Activated CD4-positive, alpha-beta T cell treated with anti-CD3 and anti-CD28 coated beads for 36 hours (primary cell): ENCODE data around the gene CFAP69. TPM values are rescaled to one million over a fixed set of nuclear protein-coding genes. Genes with fewer than 3 reads are reported as not detected.
"Not testable (repeated sequence)": the region's sequence is repeated elsewhere in the genome, so short reads cannot be mapped to it uniquely, and the experiment has no call there.

Experiments used
- ATAC-seq: fragments of 200-7000 bp; cut with Tn5 transposase; one replicate; pipeline ENCODE4 v1.10.0; 2021; ENCODE audit warnings: mild to moderate bottlenecking, moderate library complexity
- CTCF ChIA-PET: fragments of 350-600 bp; sonication (Branson Sonifier 250); formaldehyde crosslinking; loops from one replicate; lab custom pipeline; 2021; ENCODE audit warnings: antibody characterized with exemption; lab: Charles Lee
- POLR2A ChIA-PET: fragments of 350-600 bp; sonication (Branson Sonifier 250); formaldehyde crosslinking; loops from one replicate; lab custom pipeline; 2021; ENCODE audit warnings: antibody characterized with exemption, inconsistent platforms; lab: Charles Lee
- DNase-seq: peaks from one replicate; pipeline ENCODE4 v3.0.0-alpha.2; 2020
- H3K27ac Mint-ChIP-seq: one replicate; pipeline ENCODE4 v1.8.0; 2021; ENCODE audit warnings: mixed read lengths
- H3K27me3 Mint-ChIP-seq: one replicate; pipeline ENCODE4 v1.8.0; 2021; ENCODE audit warnings: mixed read lengths
- H3K36me3 Mint-ChIP-seq: one replicate; pipeline ENCODE4 v1.8.0; 2021; ENCODE audit warnings: low read depth, mixed read lengths
- H3K4me1 Mint-ChIP-seq: one replicate; pipeline ENCODE4 v1.8.0; 2021; ENCODE audit warnings: mixed read lengths
- H3K4me3 Mint-ChIP-seq: one replicate; pipeline ENCODE4 v1.8.0; 2021; ENCODE audit warnings: mild to moderate bottlenecking, moderate library complexity, mixed read lengths
- H3K9me3 Mint-ChIP-seq: one replicate; pipeline ENCODE4 v1.8.0; 2021; ENCODE audit warnings: low read depth, mixed read lengths
- intact Hi-C, 2 experiments: fragments of 100-400 bp; cut with DNase I in 1 of 2; cut with micrococcal nuclease in 1 of 2; formaldehyde crosslinking; loops; one replicate each; pipeline versions ENCODE4 v1.14.2 to v1.15.1; 2022 to 2024; cut with DNase I, micrococcal nuclease
- total RNA-seq, 2 experiments: library from RNA; stranded (reverse); gene quantifications; one replicate each; pipeline ENCODE4 v1.2.3, GENCODE V29; 2021

CFAP69 gene
- total RNA-seq, 2 experiments from 2014 or later: 0.25 to 0.70 TPM

DNA sequence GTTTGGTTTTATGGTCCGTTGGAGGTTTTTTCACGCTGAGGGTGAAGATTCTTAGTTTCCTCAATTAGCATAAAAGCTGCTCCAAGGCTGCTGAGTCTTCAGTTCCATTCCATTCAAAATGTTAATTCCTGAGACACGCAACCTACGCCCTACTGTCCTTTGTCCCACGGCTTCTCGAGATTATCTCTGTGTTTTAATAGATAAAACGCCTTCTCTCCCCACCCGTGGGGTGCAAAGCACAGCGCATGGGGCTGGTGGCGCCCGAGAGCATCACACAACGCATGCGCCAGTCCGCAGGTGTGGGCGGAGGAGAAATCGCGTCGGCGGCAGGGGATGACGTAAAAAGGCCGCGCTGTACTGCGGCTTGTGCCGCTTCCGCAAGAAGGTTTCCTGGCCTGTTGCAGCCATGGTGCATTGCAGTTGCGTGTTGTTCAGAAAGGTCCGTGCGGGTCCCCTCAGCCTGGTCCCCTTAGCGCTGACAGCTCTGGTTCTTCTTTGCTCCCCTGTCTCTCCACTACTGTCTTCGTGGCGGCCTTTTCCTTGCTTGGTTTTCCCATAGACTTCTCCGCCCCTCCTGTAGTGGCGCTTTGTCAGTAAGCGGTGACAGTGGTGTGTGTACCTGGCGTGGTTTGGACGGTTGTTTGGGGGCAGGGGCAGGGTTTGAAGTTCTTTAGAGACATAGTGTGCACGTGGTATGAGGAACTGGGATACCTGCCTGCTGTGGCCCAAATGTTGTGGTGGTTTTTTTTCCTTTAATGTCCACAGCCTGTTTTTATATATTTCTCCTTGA lies 101.6 kb downstream of the CFAP69 start, which contains the start of gene GTPBP10:
GTPBP10 (plus strand) TSS at position 381 of the 790 bp plus-strand sequence; CDS start at position 407, 26 bp downstream.
- Mint-ChIP-seq H3K4me1 (peaks cover 36% of the 10 kb centered on the region), H3K27me3 (no peaks in the 10 kb centered on the region), H3K4me3 (peak within 1 kb of the TSS; percentile 92), H3K27ac (peak within 1 kb of the TSS; percentile 94), H3K9me3 (peaks cover 2% of the 10 kb centered on the region), H3K36me3 (peaks cover 25% of the 10 kb centered on the region)
- CTCF ChIA-PET: interaction anchor here (0.6 to 2.2 kb wide), 8 partner anchors 10 to 1480 kb away, joined by 3 to 6 read pairs (median 4); no protein-coding TSS in a partner anchor
- POLR2A ChIA-PET: no interaction called here
- ATAC-seq (peak; percentile 96), DNase-seq (peak; percentile 97)
- intact Hi-C loops: loop anchor here (1.0 to 10.0 kb wide), 10 partner anchors 57 to 1788 kb away; partner anchors contain the start of genes CFAP69 (in 2 of the 2), CLDN12 (in 2 of the 2), AKAP9 (in 1 of the 2) and CDK14 (in 1 of the 2)

DNA sequence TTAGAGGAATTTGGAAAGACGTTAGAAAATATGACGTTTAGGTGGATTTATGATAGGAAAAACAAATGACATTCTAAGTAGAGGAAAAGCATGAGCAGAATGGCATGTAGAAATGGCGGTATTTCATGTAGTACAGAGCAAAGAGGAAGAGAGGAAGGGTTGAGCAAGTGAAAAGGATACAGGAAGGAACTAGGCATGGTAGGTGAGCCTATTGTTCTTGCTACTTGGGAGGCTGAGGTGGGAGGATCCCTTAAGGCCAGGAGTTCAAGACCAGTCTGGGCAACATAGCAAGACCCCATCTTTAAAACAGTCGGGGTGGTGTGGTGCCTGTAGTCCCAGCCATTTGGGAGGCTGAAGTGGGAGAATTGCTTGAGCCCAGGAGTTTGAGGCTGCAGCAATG lies 102.8 kb downstream of the CFAP69 start:
- peak overlapping the region; percentile 94 for H3K27ac Mint-ChIP-seq
- peak overlapping the region; percentile 92 for H3K4me3 Mint-ChIP-seq
- peaks cover 32% of the 10 kb centered on the region for H3K36me3 Mint-ChIP-seq
- H3K27me3 Mint-ChIP-seq: no peaks in the 10 kb centered on the region
- POLR2A ChIA-PET: no interaction called here
- H3K4me1 Mint-ChIP-seq: peaks cover 42% of the 10 kb centered on the region
- CTCF ChIA-PET: interaction anchor here (0.6 kb wide), 1 partner anchor 15 kb away, joined by 3 read pairs; no protein-coding TSS in a partner anchor
- intact Hi-C loops: loop anchor here (2.0 to 10.0 kb wide), 6 partner anchors 100 to 1597 kb away; partner anchors contain the start of genes AKAP9 (in 1 of the 2), CDK14 (in 1 of the 2), CFAP69 (in 1 of the 2) and FZD1 (in 1 of the 2)
- no peak for ATAC-seq
- no peak for DNase-seq
- H3K9me3 Mint-ChIP-seq: peaks cover 2% of the 10 kb centered on the region

DNA sequence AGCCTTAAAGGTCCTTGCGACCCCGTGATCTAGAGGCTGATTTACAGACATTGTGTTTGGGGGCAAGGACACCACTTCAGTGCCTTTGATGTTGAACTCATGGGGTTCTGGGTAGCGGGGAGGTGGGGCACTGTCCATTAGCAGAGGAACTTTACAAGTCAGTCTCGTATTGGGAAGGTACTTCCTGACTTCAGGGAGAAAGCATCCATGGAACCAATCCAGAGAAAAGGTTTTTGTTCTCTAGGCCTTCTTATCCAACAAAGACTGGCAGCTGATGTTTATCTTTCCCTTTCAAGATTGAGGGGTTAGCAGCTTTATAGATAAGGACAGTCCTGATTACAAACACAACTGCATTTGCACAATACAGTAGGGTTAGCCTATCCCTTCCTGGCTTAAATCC lies 104.3 kb downstream of the CFAP69 start:
- intact Hi-C loops: loop anchor here (5.0 to 10.0 kb wide), 5 partner anchors 102 to 1595 kb away; partner anchors contain the start of genes AKAP9 (in 1 of the 2), CDK14 (in 1 of the 2), CFAP69 (in 1 of the 2) and FZD1 (in 1 of the 2)
- POLR2A ChIA-PET: no interaction called here
- Mint-ChIP-seq H3K27me3 (no peaks in the 10 kb centered on the region), H3K36me3 (peaks cover 35% of the 10 kb centered on the region), H3K27ac (no peak overlapping the region), H3K4me1 (peaks cover 43% of the 10 kb centered on the region), H3K4me3 (no peak overlapping the region), H3K9me3 (peaks cover 2% of the 10 kb centered on the region)
- no peak for ATAC-seq
- DNase-seq: no peak
- CTCF ChIA-PET: no interaction called here

DNA sequence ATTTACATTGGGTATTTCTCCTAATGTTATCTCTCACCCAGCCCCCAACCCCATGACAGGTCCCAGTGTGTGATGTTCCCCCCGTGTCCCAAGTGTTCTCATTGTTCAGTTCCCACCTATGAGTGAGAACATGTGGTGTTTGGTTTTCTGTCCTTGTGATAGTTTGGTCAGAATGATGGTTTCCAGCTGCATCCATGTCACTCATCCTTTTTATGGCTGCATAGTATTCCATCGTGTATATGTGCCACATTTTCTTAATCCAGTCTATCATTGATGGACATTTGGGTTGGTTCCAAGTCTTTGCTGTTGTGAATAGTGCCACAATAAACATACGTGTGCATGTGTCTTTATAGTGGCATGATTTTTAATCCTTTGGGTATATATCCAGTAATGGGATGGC lies 105.1 kb downstream of the CFAP69 start:
- ATAC-seq, DNase-seq, H3K4me3 Mint-ChIP-seq, H3K27ac Mint-ChIP-seq, H3K9me3 Mint-ChIP-seq, CTCF ChIA-PET, H3K27me3 Mint-ChIP-seq, intact Hi-C loops: not testable (repeated sequence)
- H3K4me1 Mint-ChIP-seq: peaks cover 41% of the 10 kb centered on the region
- H3K36me3 Mint-ChIP-seq: peaks cover 38% of the 10 kb centered on the region
- POLR2A ChIA-PET: interaction anchor here (0.6 kb wide), 1 partner anchor 752 kb away, joined by 7 read pairs; no protein-coding TSS in a partner anchor

DNA sequence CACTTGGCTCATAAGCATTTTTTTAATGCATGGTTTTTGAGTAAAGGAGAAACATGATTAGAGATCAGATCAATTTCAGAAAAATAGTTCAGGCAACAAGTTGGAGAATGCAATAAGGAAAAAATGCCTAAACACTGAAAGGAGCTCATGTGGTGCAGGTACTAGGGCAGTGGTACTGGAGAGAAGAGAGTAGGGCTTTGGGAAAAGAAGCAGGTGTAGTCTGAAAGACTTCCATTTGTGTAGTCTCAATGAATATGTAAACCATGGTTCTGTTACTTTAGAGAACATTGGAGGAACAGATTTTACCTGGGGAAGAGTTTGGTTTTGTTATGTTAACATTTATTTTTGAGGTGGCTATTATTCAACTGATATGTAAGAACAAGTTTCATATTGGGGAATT lies 107.0 kb downstream of the CFAP69 start:
- ChIA-PET POLR2A (no interaction called here), CTCF (interaction anchor here (0.5 to 1.0 kb wide), 4 partner anchors 23 to 80 kb away, joined by 3 to 4 read pairs (median 4); no protein-coding TSS in a partner anchor)
- ATAC-seq: no peak
- no peak overlapping the region for H3K27ac Mint-ChIP-seq
- no peak overlapping the region for H3K4me3 Mint-ChIP-seq
- peaks cover 52% of the 10 kb centered on the region for H3K36me3 Mint-ChIP-seq
- intact Hi-C loops: no loop called here
- no peak for DNase-seq
- H3K9me3 Mint-ChIP-seq: peaks cover 4% of the 10 kb centered on the region
- H3K27me3 Mint-ChIP-seq: no peaks in the 10 kb centered on the region
- H3K4me1 Mint-ChIP-seq: peaks cover 33% of the 10 kb centered on the region

Other genes starting within 250 kb of the CFAP69 start
- under 1 TPM; 0.32 to 0.69 TPM for gene STEAP1, start 90.7 kb upstream of the CFAP69 start, total RNA-seq
- not detected for gene STEAP2, start 33.4 kb upstream of the CFAP69 start, total RNA-seq
- not detected for gene FAM237B, start 76.1 kb downstream of the CFAP69 start, total RNA-seq
- gene GTPBP10, start 101.5 kb downstream of the CFAP69 start, total RNA-seq: 10 to 100 TPM; 40.8 to 42.5 TPM
- 1 to 10 TPM; 5.4 to 5.8 TPM for gene CLDN12, start 158.3 kb downstream of the CFAP69 start, total RNA-seq
- gene PTTG1IP2, start 224.5 kb downstream of the CFAP69 start, total RNA-seq: not detected